ENCODE measurements around the gene RHEB.

The RHEB gene

DNA sequence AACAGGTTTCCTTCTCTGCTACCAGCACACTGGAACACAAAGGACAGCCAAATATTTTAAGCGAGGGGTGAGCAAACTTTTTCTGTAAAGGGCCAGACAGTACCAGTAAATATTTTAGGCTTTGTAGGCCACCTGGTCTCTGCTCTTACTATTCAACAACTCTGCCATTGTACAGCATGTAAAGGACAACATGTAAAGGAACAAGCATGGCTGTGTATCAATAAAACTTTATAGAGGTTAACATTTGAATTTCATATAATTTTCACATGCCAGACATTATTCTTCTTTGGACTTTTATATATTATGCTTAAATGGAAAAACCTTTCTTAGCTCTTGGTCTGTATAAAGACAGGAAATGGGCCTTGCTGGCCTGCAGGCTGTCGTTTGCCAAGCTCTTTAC, 30.2 kb downstream of the RHEB start:
- H2AFZ ChIP-seq (ENCODE audit: low read depth, low read length) = no peak overlapping the region

GRCh38 chr7:151488096-151488495, 31.6 kb downstream of the RHEB start:
- Histone ChIP-seq H3K4me3 (ENCODE audit: low read depth in 1 of 2, low read length in 2 of 2) (no peak overlapping the region), H4K20me1 (ENCODE audit: insufficient read depth, low read length) (peaks cover 77% of the 10 kb centered on the region), H3K9ac (ENCODE audit: low read depth, low read length) (no peak overlapping the region), H3K9me3 (ENCODE audit: insufficient read depth, low read length, severe bottlenecking) (no peaks in the 10 kb centered on the region), H3K36me3 (ENCODE audit: insufficient read depth, low read length) (peaks cover 86% of the 10 kb centered on the region), H2AFZ (ENCODE audit: low read depth, low read length) (no peak overlapping the region), H3K27me3 (ENCODE audit: insufficient read depth, low read length, poor library complexity) (no peaks in the 10 kb centered on the region), H3K4me2 (ENCODE audit: insufficient read depth, low read length) (no peak overlapping the region), H3K79me2 (ENCODE audit: insufficient read depth, low read length) (peaks cover 100% of the 10 kb centered on the region), H3K27ac (ENCODE audit: low read length) (no peak overlapping the region), H3K4me1 (ENCODE audit: insufficient read depth, low read length) (no peaks in the 10 kb centered on the region)
- ATAC-seq (ENCODE audit: insufficient read depth, low read depth) = no peak
- TF ChIP-seq, protein P1, sequence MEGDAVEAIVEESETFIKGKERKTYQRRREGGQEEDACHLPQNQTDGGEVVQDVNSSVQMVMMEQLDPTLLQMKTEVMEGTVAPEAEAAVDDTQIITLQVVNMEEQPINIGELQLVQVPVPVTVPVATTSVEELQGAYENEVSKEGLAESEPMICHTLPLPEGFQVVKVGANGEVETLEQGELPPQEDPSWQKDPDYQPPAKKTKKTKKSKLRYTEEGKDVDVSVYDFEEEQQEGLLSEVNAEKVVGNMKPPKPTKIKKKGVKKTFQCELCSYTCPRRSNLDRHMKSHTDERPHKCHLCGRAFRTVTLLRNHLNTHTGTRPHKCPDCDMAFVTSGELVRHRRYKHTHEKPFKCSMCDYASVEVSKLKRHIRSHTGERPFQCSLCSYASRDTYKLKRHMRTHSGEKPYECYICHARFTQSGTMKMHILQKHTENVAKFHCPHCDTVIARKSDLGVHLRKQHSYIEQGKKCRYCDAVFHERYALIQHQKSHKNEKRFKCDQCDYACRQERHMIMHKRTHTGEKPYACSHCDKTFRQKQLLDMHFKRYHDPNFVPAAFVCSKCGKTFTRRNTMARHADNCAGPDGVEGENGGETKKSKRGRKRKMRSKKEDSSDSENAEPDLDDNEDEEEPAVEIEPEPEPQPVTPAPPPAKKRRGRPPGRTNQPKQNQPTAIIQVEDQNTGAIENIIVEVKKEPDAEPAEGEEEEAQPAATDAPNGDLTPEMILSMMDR (IDR thresholded peaks at IDR 0.05; ENCODE audit: borderline replicate concordance, extremely low read depth, low read length, poor library complexity, severe bottlenecking) = no peak
- no peak for TF ChIP-seq EZH2 (IDR thresholded peaks at IDR 0.05; ENCODE audit: borderline replicate concordance, low read depth, low read length, severe bottlenecking)
- no peak for DNase-seq

More for the DNA sequence above, 30.2 kb downstream of the RHEB start:
- Histone ChIP-seq H4K20me1 (ENCODE audit: insufficient read depth, low read length) (peaks cover 79% of the 10 kb centered on the region), H3K27ac (ENCODE audit: low read length) (no peak overlapping the region), H3K4me1 (ENCODE audit: insufficient read depth, low read length) (no peaks in the 10 kb centered on the region), H3K4me2 (ENCODE audit: insufficient read depth, low read length) (no peak overlapping the region), H3K36me3 (ENCODE audit: insufficient read depth, low read length) (peaks cover 72% of the 10 kb centered on the region), H3K9ac (ENCODE audit: low read depth, low read length) (no peak overlapping the region), H3K4me3 (ENCODE audit: low read depth in 1 of 2, low read length in 2 of 2) (no peak overlapping the region), H3K27me3 (ENCODE audit: insufficient read depth, low read length, poor library complexity) (no peaks in the 10 kb centered on the region), H3K9me3 (ENCODE audit: insufficient read depth, low read length, severe bottlenecking) (no peaks in the 10 kb centered on the region), H3K79me2 (ENCODE audit: insufficient read depth, low read length) (peaks cover 100% of the 10 kb centered on the region)
- DNase-seq (no peak), ATAC-seq (ENCODE audit: insufficient read depth, low read depth) (no peak)
- no peak for TF ChIP-seq EZH2 (IDR thresholded peaks at IDR 0.05; ENCODE audit: borderline replicate concordance, low read depth, low read length, severe bottlenecking)
- TF ChIP-seq, protein P1 (IDR thresholded peaks at IDR 0.05; ENCODE audit: borderline replicate concordance, extremely low read depth, low read length, poor library complexity, severe bottlenecking) = no peak

DNA sequence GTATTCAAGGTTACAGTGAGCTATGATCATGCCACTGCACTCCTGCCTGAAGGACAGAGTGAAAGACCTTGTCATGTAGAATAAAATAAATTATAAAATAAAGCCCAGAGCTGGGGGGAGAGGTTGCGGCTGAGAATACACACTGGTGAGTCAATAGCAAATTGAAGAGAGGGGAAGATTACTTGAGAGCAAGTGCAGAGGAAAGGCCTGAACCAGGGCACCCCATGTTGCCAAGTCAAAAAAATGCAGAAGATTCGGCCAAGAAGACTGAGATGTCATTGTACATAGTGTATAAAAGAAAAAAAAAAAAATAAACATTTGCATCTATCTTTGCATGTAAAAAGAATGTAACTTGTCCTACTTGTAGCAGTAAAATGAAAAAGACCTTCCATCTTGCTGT, 32.5 kb downstream of the RHEB start:
- TF ChIP-seq EZH2 (IDR thresholded peaks at IDR 0.05; ENCODE audit: borderline replicate concordance, low read depth, low read length, severe bottlenecking) = no peak
- TF ChIP-seq, protein P1 (IDR thresholded peaks at IDR 0.05; ENCODE audit: borderline replicate concordance, extremely low read depth, low read length, poor library complexity, severe bottlenecking) = no peak
- Histone ChIP-seq H3K36me3 (ENCODE audit: insufficient read depth, low read length) (peaks cover 95% of the 10 kb centered on the region), H3K4me3 (ENCODE audit: low read depth in 1 of 2, low read length in 2 of 2) (no peak overlapping the region), H2AFZ (ENCODE audit: low read depth, low read length) (no peak overlapping the region), H3K27me3 (ENCODE audit: insufficient read depth, low read length, poor library complexity) (no peaks in the 10 kb centered on the region), H3K4me2 (ENCODE audit: insufficient read depth, low read length) (no peak overlapping the region), H3K27ac (ENCODE audit: low read length) (no peak overlapping the region), H3K79me2 (ENCODE audit: insufficient read depth, low read length) (peaks cover 100% of the 10 kb centered on the region), H3K9ac (ENCODE audit: low read depth, low read length) (no peak overlapping the region), H4K20me1 (ENCODE audit: insufficient read depth, low read length) (peaks cover 76% of the 10 kb centered on the region), H3K4me1 (ENCODE audit: insufficient read depth, low read length) (no peaks in the 10 kb centered on the region), H3K9me3 (ENCODE audit: insufficient read depth, low read length, severe bottlenecking) (no peaks in the 10 kb centered on the region)
- ATAC-seq (ENCODE audit: insufficient read depth, low read depth) = no peak
- DNase-seq = no peak

GRCh38 chr7:151486074-151486473, 33.6 kb downstream of the RHEB start:
- DNase-seq (no peak), ATAC-seq (ENCODE audit: insufficient read depth, low read depth) (no peak)
- no peak overlapping the region for H3K4me2 ChIP-seq (ENCODE audit: insufficient read depth, low read length)
- no peak overlapping the region for H2AFZ ChIP-seq (ENCODE audit: low read depth, low read length)
- no peaks in the 10 kb centered on the region for H3K9me3 ChIP-seq (ENCODE audit: insufficient read depth, low read length, severe bottlenecking)
- no peak overlapping the region for H3K9ac ChIP-seq (ENCODE audit: low read depth, low read length)
- peaks cover 98% of the 10 kb centered on the region for H3K36me3 ChIP-seq (ENCODE audit: insufficient read depth, low read length)
- peaks cover 100% of the 10 kb centered on the region for H3K79me2 ChIP-seq (ENCODE audit: insufficient read depth, low read length)
- H3K4me3 ChIP-seq (ENCODE audit: low read depth in 1 of 2, low read length in 2 of 2) = no peak overlapping the region
- no peak for TF ChIP-seq EZH2 (IDR thresholded peaks at IDR 0.05; ENCODE audit: borderline replicate concordance, low read depth, low read length, severe bottlenecking)
- TF ChIP-seq, protein P1 (IDR thresholded peaks at IDR 0.05; ENCODE audit: borderline replicate concordance, extremely low read depth, low read length, poor library complexity, severe bottlenecking) = no peak
- H4K20me1 ChIP-seq (ENCODE audit: insufficient read depth, low read length) = peaks cover 74% of the 10 kb centered on the region
- no peaks in the 10 kb centered on the region for H3K4me1 ChIP-seq (ENCODE audit: insufficient read depth, low read length)
- H3K27me3 ChIP-seq (ENCODE audit: insufficient read depth, low read length, poor library complexity) = no peaks in the 10 kb centered on the region
- H3K27ac ChIP-seq (ENCODE audit: low read length) = no peak overlapping the region
